SK-N-SH (cell line): Measurements from ENCODE around the gene AFAP1. TPM values are rescaled to one million over a fixed set of nuclear protein-coding genes. Genes with fewer than 3 reads are reported as not detected.

Experiments used
- CTCF ChIA-PET: fragments of 300-600, 350-600 bp; formaldehyde crosslinking; extraction: SDS; loops from one replicate; lab custom pipeline; 2021; lab: Yijun Ruan, JAX
- POLR2A ChIA-PET: fragments of 350-600 bp; sonication (Branson Sonifier 250); formaldehyde crosslinking; extraction: SDS; loops from one replicate; lab custom pipeline; 2020; ENCODE audit warnings: antibody characterized with exemption, inconsistent platforms; lab: Yijun Ruan, JAX
- DNase-seq: peaks from one replicate; pipeline ENCODE4 v3.0.0; 2012
- H2AFZ ChIP-seq: fragments of 200-600 bp; sonication (generic); 2 replicates; pipeline ENCODE4 v1.8.1; 2016; ENCODE audit warnings: antibody characterized with exemption, mild to moderate bottlenecking, low read depth
- H3F3A ChIP-seq: fragments of 200-600 bp; sonication (generic); replicated peaks from 2 replicates; pipeline ENCODE3; 2016; ENCODE audit warnings: antibody characterized with exemption, mild to moderate bottlenecking; ENCODE audit not compliant: insufficient read depth
- H3K27ac ChIP-seq, 2 experiments: fragments of 200-500 bp in 1 of 2; fragments of 200-600 bp in 1 of 2; sonication (Bioruptor generic) in 1 of 2; sonication (generic), shearing (Covaris generic) in 1 of 2; 2 replicates each; pipeline versions ENCODE4 v1.5.1 to v1.6.1; 2014 to 2016; ENCODE audit warnings: low read depth in 2 of 2, inconsistent platforms in 1 of 2, low read length in 1 of 2, mild to moderate bottlenecking in 1 of 2, mixed read lengths in 1 of 2
- H3K27me3 ChIP-seq: fragments of 200-600 bp; sonication (generic), shearing (Covaris generic); 2 replicates; pipeline ENCODE4 v1.6.1; 2016; ENCODE audit warnings: mixed run types; ENCODE audit not compliant: insufficient read depth
- H3K36me3 ChIP-seq, 2 experiments: fragments of 200-500 bp in 1 of 2; fragments of 200-600 bp in 1 of 2; sonication (Bioruptor generic) in 1 of 2; sonication (generic) in 1 of 2; replicated peaks in 1 of 2; 2 replicates each; pipeline versions ENCODE3 to v1.5.1; 2014 to 2016; ENCODE audit warnings: low read length in 1 of 2, mild to moderate bottlenecking in 1 of 2; ENCODE audit not compliant: insufficient read depth in 2 of 2, control insufficient read depth in 1 of 2
- H3K4me1 ChIP-seq, 2 experiments: fragments of 200-500 bp in 1 of 2; fragments of 200-600 bp in 1 of 2; sonication (Bioruptor generic) in 1 of 2; sonication (generic), shearing (Covaris generic) in 1 of 2; 2 replicates each; pipeline versions ENCODE4 v1.5.1 to v1.6.1; 2014 to 2016; ENCODE audit warnings: low read depth in 1 of 2, low read length in 1 of 2, mixed run types in 1 of 2; ENCODE audit not compliant: insufficient read depth in 2 of 2, control insufficient read depth in 1 of 2
- H3K4me2 ChIP-seq: fragments of 200-600 bp; sonication (generic), shearing (Covaris generic); 2 replicates; pipeline ENCODE4 v1.6.1; 2017; ENCODE audit warnings: mixed run types
- H3K4me3 ChIP-seq, 2 experiments: fragments of 200-500 bp in 1 of 2; fragments of 200-600 bp in 1 of 2; sonication (Bioruptor generic) in 1 of 2; sonication (generic), shearing (Covaris generic) in 1 of 2; 2 replicates each; pipeline versions ENCODE4 v1.5.1 to v1.8.1; 2014 to 2016; ENCODE audit warnings: low read depth in 2 of 2, inconsistent platforms in 1 of 2, low read length in 1 of 2, mild to moderate bottlenecking in 1 of 2, mixed read lengths in 1 of 2, moderate library complexity in 1 of 2
- H3K79me2 ChIP-seq: fragments of 200-600 bp; sonication (generic); 2 replicates; pipeline ENCODE4 v1.8.1; 2017; ENCODE audit warnings: mild to moderate bottlenecking; ENCODE audit not compliant: insufficient read depth
- H3K9ac ChIP-seq: fragments of 200-600 bp; sonication (generic); 2 replicates; pipeline ENCODE4 v1.6.1; 2017; ENCODE audit warnings: mixed run types
- H3K9me2 ChIP-seq: fragments of 200-600 bp; sonication (generic); 2 replicates; pipeline ENCODE4 v1.6.1; 2017; ENCODE audit warnings: mixed run types
- H3K9me3 ChIP-seq: fragments of 200-600 bp; sonication (generic); 2 replicates; pipeline ENCODE4 v1.6.1; 2017; ENCODE audit warnings: mixed run types, mild to moderate bottlenecking, moderate library complexity
- H4K20me1 ChIP-seq: fragments of 200-600 bp; sonication (generic); 2 replicates; pipeline ENCODE4 v1.6.1; 2017; ENCODE audit warnings: mild to moderate bottlenecking, mixed run types; ENCODE audit not compliant: insufficient read depth
- CTCF ChIP-seq: fragments of 200-600 bp; sonication (generic); IDR thresholded peaks from 2 replicates; pipeline ENCODE4 v1.6.1; 2017; ENCODE audit warnings: antibody characterized with exemption, mild to moderate bottlenecking, moderate library complexity
- ELF1 ChIP-seq: IDR thresholded peaks from 2 replicates; pipeline ENCODE4 v1.4.0; 2012
- EP300 ChIP-seq, 2 experiments: IDR thresholded peaks; 2 replicates each; pipeline versions ENCODE4 v1.4.0 to v1.6.1; 2012; ENCODE audit warnings: borderline replicate concordance in 1 of 2, low read depth in 1 of 2, low read length in 1 of 2
- FOSL2 ChIP-seq: IDR thresholded peaks from 2 replicates; pipeline ENCODE4 v1.4.0; 2012; ENCODE audit warnings: low read depth, mild to moderate bottlenecking, moderate library complexity, borderline replicate concordance
- GABPA ChIP-seq: IDR thresholded peaks from 2 replicates; pipeline ENCODE4 v1.4.0; 2012; ENCODE audit warnings: low read depth, mild to moderate bottlenecking
- GATA2 ChIP-seq: sonication (generic); formaldehyde crosslinking; IDR thresholded peaks from 2 replicates; pipeline ENCODE4 v1.5.0; 2020; ENCODE audit warnings: mild to moderate bottlenecking, missing genetic modification reagents
- JUND ChIP-seq: IDR thresholded peaks from 2 replicates; pipeline ENCODE4 v1.4.0; 2012
- MAX ChIP-seq: IDR thresholded peaks from 2 replicates; pipeline ENCODE4 v1.4.0; 2012; ENCODE audit warnings: low read depth
- MEF2A ChIP-seq: IDR thresholded peaks from 2 replicates; pipeline ENCODE4 v1.4.0; 2012; ENCODE audit warnings: low read depth, borderline replicate concordance
- NRF1 ChIP-seq: IDR thresholded peaks from 2 replicates; pipeline ENCODE4 v1.6.1; 2012; ENCODE audit warnings: low read depth, mild to moderate bottlenecking, low read length
- RCOR1 ChIP-seq: fragments of 150-350 bp; IDR thresholded peaks from 2 replicates; pipeline ENCODE4 v1.6.1; 2017; ENCODE audit warnings: antibody characterized with exemption, low read length
- TAF1 ChIP-seq: IDR thresholded peaks from 2 replicates; pipeline ENCODE4 v1.6.1; 2012; ENCODE audit warnings: low read depth, mild to moderate bottlenecking, low read length, moderate library complexity, borderline replicate concordance
- USF2 ChIP-seq: fragments of 150-350 bp; IDR thresholded peaks from 2 replicates; pipeline ENCODE4 v1.6.1; 2017; ENCODE audit warnings: antibody characterized with exemption, low read length, low read depth, borderline replicate concordance
- YY1 ChIP-seq: IDR thresholded peaks from 2 replicates; pipeline ENCODE4 v1.4.0; 2012; ENCODE audit warnings: low read depth, mild to moderate bottlenecking
- WGBS: methylation state at CpG from one replicate; pipeline ENCODE4 v1.1.6; 2017; ENCODE audit warnings: low lambda C conversion rate; 5-methylcytosine and 5-hydroxymethylcytosine counted together
- polyA plus RNA-seq, 3 experiments: library from polyadenylated mRNA; depleted of rRNA; stranded (reverse); fragments of >200 nt; gene quantifications; 2 replicates each; pipeline ENCODE4 v1.2.3, GENCODE V29; 2012
- TF ChIP-seq, protein P1 (sequence below): IDR thresholded peaks from 2 replicates; pipeline ENCODE4; 2012
- TF ChIP-seq, protein P2 (sequence below): IDR thresholded peaks from 2 replicates; pipeline ENCODE4 v1.4.0; 2012; ENCODE audit warnings: low read depth, borderline replicate concordance

AFAP1 gene
- polyA plus RNA-seq, 1 of the 3 experiments (the other 2 are of a cell fraction): 67.9 TPM

GRCh38 chr4:7823416-7823824 lies 116.2 kb downstream of the AFAP1 start:
- peak; percentile 75 for DNase-seq
- H3F3A ChIP-seq: peaks cover 34% of the 10 kb centered on the region
- peaks cover 97% of the 10 kb centered on the region for H3K79me2 ChIP-seq
- no peak overlapping the region for H3K4me3 ChIP-seq
- TF ChIP-seq JUND: no peak
- TF ChIP-seq RCOR1: 0 out of 2 replicates have a peak, but pooled peaks have one; percentile 12
- no peak for TF ChIP-seq ELF1
- TF ChIP-seq, protein P1, sequence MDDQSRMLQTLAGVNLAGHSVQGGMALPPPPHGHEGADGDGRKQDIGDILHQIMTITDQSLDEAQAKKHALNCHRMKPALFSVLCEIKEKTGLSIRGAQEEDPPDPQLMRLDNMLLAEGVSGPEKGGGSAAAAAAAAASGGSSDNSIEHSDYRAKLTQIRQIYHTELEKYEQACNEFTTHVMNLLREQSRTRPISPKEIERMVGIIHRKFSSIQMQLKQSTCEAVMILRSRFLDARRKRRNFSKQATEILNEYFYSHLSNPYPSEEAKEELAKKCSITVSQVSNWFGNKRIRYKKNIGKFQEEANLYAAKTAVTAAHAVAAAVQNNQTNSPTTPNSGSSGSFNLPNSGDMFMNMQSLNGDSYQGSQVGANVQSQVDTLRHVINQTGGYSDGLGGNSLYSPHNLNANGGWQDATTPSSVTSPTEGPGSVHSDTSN: no peak
- no peak for TF ChIP-seq FOSL2
- no peak for TF ChIP-seq TAF1
- no peak for TF ChIP-seq MEF2A
- TF ChIP-seq EP300 (IDR thresholded peaks at IDR 0.05; ENCODE audit: borderline replicate concordance in 1 of 2, low read depth in 1 of 2, low read length in 1 of 2): 0 out of 4 replicates have a peak, but pooled peaks of 1 of the 2 experiments have one; percentile 13
- TF ChIP-seq, protein P2, sequence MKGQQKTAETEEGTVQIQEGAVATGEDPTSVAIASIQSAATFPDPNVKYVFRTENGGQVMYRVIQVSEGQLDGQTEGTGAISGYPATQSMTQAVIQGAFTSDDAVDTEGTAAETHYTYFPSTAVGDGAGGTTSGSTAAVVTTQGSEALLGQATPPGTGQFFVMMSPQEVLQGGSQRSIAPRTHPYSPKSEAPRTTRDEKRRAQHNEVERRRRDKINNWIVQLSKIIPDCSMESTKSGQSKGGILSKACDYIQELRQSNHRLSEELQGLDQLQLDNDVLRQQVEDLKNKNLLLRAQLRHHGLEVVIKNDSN: no peak
- no peak for TF ChIP-seq MAX
- peak; percentile 21; the same call in 1 of the 2 replicates for TF ChIP-seq GATA2 (CRISPR knock-in tag)
- TF ChIP-seq, all 33 proteins: peak for 3
- Histone ChIP-seq H3K4me1 (peaks cover 33 to 82% of the 10 kb centered on the region in 2 experiments), H4K20me1 (no peaks in the 10 kb centered on the region), H3K27ac (peak overlapping the region; percentile 98 to 99), H2AFZ (no peak overlapping the region), H3K36me3 (peaks cover 43 to 69% of the 10 kb centered on the region in 2 experiments), H3K9ac (no peak overlapping the region), H3K27me3 (no peaks in the 10 kb centered on the region), H3K4me2 (no peak overlapping the region), H3K9me2 (no peaks in the 10 kb centered on the region), H3K9me3 (no peaks in the 10 kb centered on the region)
- POLR2A ChIA-PET: interaction anchor here (0.8 kb wide), 1 partner anchor 79 kb away, joined by 3 read pairs; no protein-coding TSS in a partner anchor
- CTCF ChIA-PET: interaction anchor here (0.8 to 17.8 kb wide), 6 partner anchors 18 to 115 kb away, joined by 4 to 228 read pairs (median 6); no protein-coding TSS in a partner anchor
- 56% methylated on average over 9 of the region's 9 CpGs for WGBS

DNA sequence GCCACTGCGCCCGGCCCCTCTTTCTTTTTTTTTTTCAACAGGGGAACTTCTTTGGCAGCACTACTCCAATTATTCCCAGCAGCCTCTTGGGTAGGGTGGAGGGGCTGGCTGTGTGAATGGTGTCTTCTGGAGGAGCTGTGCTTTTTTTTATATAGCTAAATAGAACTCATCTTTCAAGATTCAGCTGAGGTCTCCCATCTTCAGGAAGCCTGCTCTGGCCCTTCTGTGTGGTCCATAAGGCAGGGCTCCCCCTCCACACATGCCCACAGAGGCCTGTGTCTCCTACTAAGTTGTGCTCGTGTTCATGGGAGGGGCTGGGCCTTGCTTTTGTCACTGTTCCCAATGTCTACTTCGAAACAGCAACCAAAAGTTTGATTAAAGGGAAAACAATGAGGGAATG lies 116.8 kb downstream of the AFAP1 start:
- WGBS: 91% methylated on average over 4 of the region's 4 CpGs
- Histone ChIP-seq H3K27me3 (no peaks in the 10 kb centered on the region), H3K9ac (no peak overlapping the region), H3K36me3 (peaks cover 45 to 73% of the 10 kb centered on the region in 2 experiments), H3K4me1 (peaks cover 36 to 82% of the 10 kb centered on the region in 2 experiments), H3K27ac (peak overlapping the region; percentile 98 to 99)
- TF ChIP-seq NRF1: no peak
- TF ChIP-seq JUND: no peak
- no peak for TF ChIP-seq USF2
- TF ChIP-seq ELF1: no peak
- no peak for TF ChIP-seq GABPA
- TF ChIP-seq CTCF: no peak
- TF ChIP-seq YY1: no peak
- TF ChIP-seq, protein P2: no peak
- no peak for TF ChIP-seq MAX
- TF ChIP-seq, all 33 proteins: peak for 0
- H3K9me3 ChIP-seq: no peaks in the 10 kb centered on the region
- H3K79me2 ChIP-seq: peaks cover 100% of the 10 kb centered on the region
- DNase-seq: no peak
- H3K9me2 ChIP-seq: no peaks in the 10 kb centered on the region
- H3F3A ChIP-seq: peaks cover 35% of the 10 kb centered on the region
- no peak overlapping the region for H3K4me3 ChIP-seq
- CTCF ChIA-PET: interaction anchor here (1.2 to 17.8 kb wide), 5 partner anchors 18 to 107 kb away, joined by 4 to 228 read pairs (median 6); no protein-coding TSS in a partner anchor
- POLR2A ChIA-PET: interaction anchor here (0.8 kb wide), 1 partner anchor 79 kb away, joined by 3 read pairs; no protein-coding TSS in a partner anchor
- no peaks in the 10 kb centered on the region for H4K20me1 ChIP-seq
- H2AFZ ChIP-seq: no peak overlapping the region
- H3K4me2 ChIP-seq: no peak overlapping the region
